ENCODE measurements around the gene RTN4RL1. TPM values are rescaled to one million over a fixed set of nuclear protein-coding genes. Genes with fewer than 3 reads are reported as not detected.

The RTN4RL1 gene
- total and polyA plus RNA-seq, 9 donors: 0.30 to 4.1 (median 1.6) TPM; not detected in 1

- Histone ChIP-seq H3K27me3 (no peaks in the 10 kb centered on the region), H3K4me1 (ENCODE audit: insufficient read depth) (peaks cover 6% of the 10 kb centered on the region), H3K9me3 (no peaks in the 10 kb centered on the region), H3K4me3 (peak within 1 kb of the TSS; percentile 82), H3K27ac (peak within 1 kb of the TSS; percentile 77 to 82), H3K36me3 (no peaks in the 10 kb centered on the region)
- intact Hi-C loops (cut with DNase I): no loop called here
- TF ChIP-seq EP300 (IDR thresholded peaks at IDR 0.05): no peak
- TF ChIP-seq POLR2A (IDR thresholded peaks at IDR 0.05): peak; percentile 77
- peak; percentile 5 to 65 (median 56) for TF ChIP-seq CTCF (IDR thresholded peaks at IDR 0.05)
- 0 to 1% (median 1%) methylated on average over 64 to 93 of the region's 93 CpGs for WGBS, 3 donors
- peak; percentile 95 to 98 (median 96) for DNase-seq
These were observed 16.6 kb upstream of the RTN4RL1 start, which contains the start of gene OVCA2 for GRCh38 chr17:2041561-2042389. TSS of gene OVCA2 (plus strand) at chr17:2042022. CDS start at chr17:2042048, 26 bp downstream.

DNA sequence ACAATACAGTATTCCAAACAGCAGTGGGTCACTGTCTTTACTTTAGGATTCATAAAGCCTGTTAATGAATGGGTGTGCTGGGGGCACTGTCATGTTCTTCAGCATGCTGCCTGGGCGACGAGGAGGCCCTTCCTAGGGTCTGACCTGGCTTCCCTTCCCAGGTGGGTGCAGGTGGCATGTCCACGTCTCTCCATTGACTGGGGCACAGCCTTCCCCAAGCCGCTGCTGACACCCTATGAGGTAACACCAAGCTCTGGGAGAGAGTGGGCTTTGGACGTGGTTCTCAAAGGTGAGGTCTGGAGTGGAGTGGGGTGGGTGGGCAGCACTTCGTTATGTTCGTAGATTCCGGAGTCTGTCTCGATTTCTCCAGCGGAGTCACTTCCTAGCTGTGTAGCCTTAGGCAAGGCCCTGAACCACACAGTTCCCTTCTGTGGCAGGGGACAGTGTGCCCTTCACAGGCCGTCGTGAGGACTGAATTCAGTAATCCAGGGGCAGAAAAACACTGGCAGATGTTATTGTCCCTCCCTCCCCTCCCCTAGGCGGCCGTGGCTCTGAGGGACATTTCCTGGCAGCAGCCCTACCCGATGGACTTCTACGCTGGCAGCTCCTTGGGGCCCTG lies 15.9 kb upstream of the RTN4RL1 start:
- Histone ChIP-seq H3K9me3 (no peaks in the 10 kb centered on the region), H3K4me1 (ENCODE audit: insufficient read depth) (peaks cover 6% of the 10 kb centered on the region), H3K4me3 (peak overlapping the region; percentile 82), H3K27me3 (no peaks in the 10 kb centered on the region), H3K27ac (peak overlapping the region; percentile 29 to 82), H3K36me3 (no peaks in the 10 kb centered on the region)
- DNase-seq: peak in 2 of 5 donors; percentile 46 to 54
- TF ChIP-seq POLR2A (IDR thresholded peaks at IDR 0.05) (no peak), CTCF (IDR thresholded peaks at IDR 0.05) (no peak), EP300 (IDR thresholded peaks at IDR 0.05) (no peak)
- WGBS, 3 donors: 41 to 53% (median 48%) methylated on average over 15 to 16 of the region's 16 CpGs
- intact Hi-C loops (cut with DNase I): no loop called here

GRCh38 chr17:2040219-2040827 lies 15.2 kb upstream of the RTN4RL1 start:
- Histone ChIP-seq H3K27me3 (no peaks in the 10 kb centered on the region), H3K4me3 (no peak overlapping the region), H3K27ac (no peak overlapping the region), H3K4me1 (ENCODE audit: insufficient read depth) (peaks cover 6% of the 10 kb centered on the region), H3K36me3 (no peaks in the 10 kb centered on the region), H3K9me3 (no peaks in the 10 kb centered on the region)
- intact Hi-C loops (cut with DNase I): no loop called here
- WGBS, 3 donors: 82 to 83% (median 82%) methylated on average over 7 of the region's 7 CpGs
- TF ChIP-seq POLR2A (IDR thresholded peaks at IDR 0.05): no peak
- TF ChIP-seq EP300 (IDR thresholded peaks at IDR 0.05): no peak
- no peak for TF ChIP-seq CTCF (IDR thresholded peaks at IDR 0.05)
- no peak for DNase-seq

DNA sequence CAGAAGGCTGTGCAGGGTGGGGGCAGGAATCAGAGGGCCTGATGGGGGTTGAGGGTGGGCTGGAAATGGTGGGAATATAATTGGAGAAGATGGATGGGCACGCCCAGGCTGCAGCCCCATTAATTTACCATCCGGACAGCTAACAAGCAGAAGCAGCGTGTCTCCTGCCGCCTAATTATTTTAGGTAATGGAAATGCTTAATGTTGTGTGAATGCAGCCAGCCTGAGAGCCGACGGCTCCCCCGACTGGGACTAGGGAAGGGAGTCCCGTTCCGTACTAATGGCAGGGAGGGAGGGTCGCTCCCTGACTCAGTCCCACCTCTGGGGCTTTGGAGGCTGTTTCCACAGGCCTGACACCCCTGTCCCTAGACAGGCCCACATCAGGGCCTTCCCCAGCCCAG lies 12.0 kb upstream of the RTN4RL1 start:
- H3K9me3 ChIP-seq: no peaks in the 10 kb centered on the region
- intact Hi-C loops (cut with DNase I): loop anchor here in 1 of 4 donors (10.0 kb wide), 1 partner anchor 362 kb away; no protein-coding TSS in a partner anchor
- DNase-seq: no peak
- peaks cover 6% of the 10 kb centered on the region for H3K4me1 ChIP-seq (ENCODE audit: insufficient read depth)
- no peaks in the 10 kb centered on the region for H3K27me3 ChIP-seq
- no peak overlapping the region for H3K27ac ChIP-seq
- no peak overlapping the region for H3K4me3 ChIP-seq
- 75 to 81% (median 80%) methylated on average over 10 of the region's 10 CpGs for WGBS, 3 donors
- H3K36me3 ChIP-seq: no peaks in the 10 kb centered on the region
- no peak for TF ChIP-seq CTCF (IDR thresholded peaks at IDR 0.05)
- no peak for TF ChIP-seq EP300 (IDR thresholded peaks at IDR 0.05)
- TF ChIP-seq POLR2A (IDR thresholded peaks at IDR 0.05): no peak
